Fibroblast of the aortic adventitia (primary cell): ENCODE data around the gene PRKAR1B. TPM values are rescaled to one million over a fixed set of nuclear protein-coding genes. Genes with fewer than 3 reads are reported as not detected.
A peak's percentile ranks its signal among the peaks of the same experiment; 100 is the strongest.
"Not testable (repeated sequence)": the region's sequence is repeated elsewhere in the genome, so short reads cannot be mapped to it uniquely, and the experiment has no call there.

Source experiments
- DNase-seq: peaks from one replicate; pipeline ENCODE4 v3.0.0-alpha.2; 2010; ENCODE audit warnings: low read depth
- H3K4me3 ChIP-seq: 2 replicates; pipeline ENCODE4 v1.5.1; 2011; ENCODE audit warnings: low read depth, mild to moderate bottlenecking, control low read depth, low read length, moderate library complexity
- CTCF ChIP-seq: IDR thresholded peaks from 2 replicates; pipeline ENCODE4 v1.5.1; 2011; ENCODE audit warnings: mild to moderate bottlenecking, low read length, control low read depth, inconsistent platforms; ENCODE audit not compliant: insufficient read depth
- total RNA-seq: library from RNA; depleted of rRNA; stranded (reverse); fragments of >200 nt; gene quantifications from 2 replicates; pipeline ENCODE4 v1.2.3, GENCODE V29; 2012; ENCODE audit warnings: low replicate concordance

The PRKAR1B gene
- total RNA-seq, 1 donor, result 7.0 TPM

- TF ChIP-seq CTCF, result no peak
- H3K4me3 ChIP-seq, result no peak overlapping the region
- no peak for DNase-seq
These were observed 67.1 kb downstream of the PRKAR1B start for GRCh38 chr7:659996-660395.

GRCh38 chr7:659306-659847, 67.7 kb downstream of the PRKAR1B start:
- TF ChIP-seq CTCF, result no peak
- no peak for DNase-seq
- H3K4me3 ChIP-seq, result no peak overlapping the region

- TF ChIP-seq CTCF, result no peak
- no peak overlapping the region for H3K4me3 ChIP-seq
- peak; percentile 3 for DNase-seq
These were observed 69.4 kb downstream of the PRKAR1B start for GRCh38 chr7:657565-658119.

GRCh38 chr7:657010-657409, 70.1 kb downstream of the PRKAR1B start:
- DNase-seq, H3K4me3 ChIP-seq: not testable (repeated sequence)

GRCh38 chr7:655758-656157, 71.3 kb downstream of the PRKAR1B start:
- H3K4me3 ChIP-seq, result no peak overlapping the region
- no peak for DNase-seq
- TF ChIP-seq CTCF, result no peak

- no peak for DNase-seq
- TF ChIP-seq CTCF, result no peak
- no peak overlapping the region for H3K4me3 ChIP-seq
These were observed 73.0 kb downstream of the PRKAR1B start for GRCh38 chr7:653829-654764.

GRCh38 chr7:652881-653280, 74.2 kb downstream of the PRKAR1B start:
- no peak for DNase-seq
- no peak for TF ChIP-seq CTCF
- no peak overlapping the region for H3K4me3 ChIP-seq

- not testable (repeated sequence) for DNase-seq, H3K4me3 ChIP-seq
These were observed 74.9 kb downstream of the PRKAR1B start for GRCh38 chr7:652167-652566.
